PFSK-1 (cell line): ENCODE data around the gene VPS37C.

Experiments used
- POLR2AphosphoS5 ChIP-seq: IDR thresholded peaks from 2 replicates; pipeline ENCODE4 v1.6.1; 2012; ENCODE audit warnings: low read depth, mild to moderate bottlenecking, control low read depth, low read length, moderate library complexity
- TF ChIP-seq, protein P1 (sequence below), 2 experiments: IDR thresholded peaks; 2 replicates each; pipeline versions ENCODE4 v1.6.1 to v1.8.0; 2011 to 2012; ENCODE audit warnings: low read depth in 2 of 2, low read length in 2 of 2, control low read depth in 1 of 2, inconsistent platforms in 1 of 2, mild to moderate bottlenecking in 1 of 2, moderate library complexity in 1 of 2; ENCODE audit not compliant: insufficient read depth in 1 of 2

DNA sequence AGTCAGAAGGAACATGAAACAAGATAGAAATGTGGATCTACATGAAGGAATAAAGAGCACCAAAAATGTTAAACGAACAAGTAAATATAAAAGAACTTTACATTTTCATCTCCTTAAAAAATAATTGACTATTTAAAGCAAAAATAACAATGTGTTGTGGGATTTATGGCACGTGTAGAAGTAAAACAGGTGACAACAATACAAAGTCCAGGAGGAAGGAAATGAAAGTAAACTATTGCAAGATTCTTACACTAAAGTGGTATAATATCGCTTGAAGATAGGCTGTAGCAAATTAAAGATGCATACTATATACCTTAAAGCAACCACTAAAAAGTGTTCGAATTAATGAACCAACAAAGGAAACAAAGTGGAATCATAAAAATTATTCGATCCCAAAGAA lies 5.5 kb downstream of the VPS37C start:
- no peak for TF ChIP-seq POLR2AphosphoS5
- TF ChIP-seq, protein P1, sequence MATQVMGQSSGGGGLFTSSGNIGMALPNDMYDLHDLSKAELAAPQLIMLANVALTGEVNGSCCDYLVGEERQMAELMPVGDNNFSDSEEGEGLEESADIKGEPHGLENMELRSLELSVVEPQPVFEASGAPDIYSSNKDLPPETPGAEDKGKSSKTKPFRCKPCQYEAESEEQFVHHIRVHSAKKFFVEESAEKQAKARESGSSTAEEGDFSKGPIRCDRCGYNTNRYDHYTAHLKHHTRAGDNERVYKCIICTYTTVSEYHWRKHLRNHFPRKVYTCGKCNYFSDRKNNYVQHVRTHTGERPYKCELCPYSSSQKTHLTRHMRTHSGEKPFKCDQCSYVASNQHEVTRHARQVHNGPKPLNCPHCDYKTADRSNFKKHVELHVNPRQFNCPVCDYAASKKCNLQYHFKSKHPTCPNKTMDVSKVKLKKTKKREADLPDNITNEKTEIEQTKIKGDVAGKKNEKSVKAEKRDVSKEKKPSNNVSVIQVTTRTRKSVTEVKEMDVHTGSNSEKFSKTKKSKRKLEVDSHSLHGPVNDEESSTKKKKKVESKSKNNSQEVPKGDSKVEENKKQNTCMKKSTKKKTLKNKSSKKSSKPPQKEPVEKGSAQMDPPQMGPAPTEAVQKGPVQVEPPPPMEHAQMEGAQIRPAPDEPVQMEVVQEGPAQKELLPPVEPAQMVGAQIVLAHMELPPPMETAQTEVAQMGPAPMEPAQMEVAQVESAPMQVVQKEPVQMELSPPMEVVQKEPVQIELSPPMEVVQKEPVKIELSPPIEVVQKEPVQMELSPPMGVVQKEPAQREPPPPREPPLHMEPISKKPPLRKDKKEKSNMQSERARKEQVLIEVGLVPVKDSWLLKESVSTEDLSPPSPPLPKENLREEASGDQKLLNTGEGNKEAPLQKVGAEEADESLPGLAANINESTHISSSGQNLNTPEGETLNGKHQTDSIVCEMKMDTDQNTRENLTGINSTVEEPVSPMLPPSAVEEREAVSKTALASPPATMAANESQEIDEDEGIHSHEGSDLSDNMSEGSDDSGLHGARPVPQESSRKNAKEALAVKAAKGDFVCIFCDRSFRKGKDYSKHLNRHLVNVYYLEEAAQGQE (IDR thresholded peaks at IDR 0.05; ENCODE audit: insufficient read depth in 1 of 2, low read depth in 2 of 2, low read length in 2 of 2), result no peak
